H1 (cell line): ENCODE measurements around the gene DYNLRB1. TPM values are rescaled to one million over a fixed set of nuclear protein-coding genes. Genes with fewer than 3 reads are reported as not detected.

Source experiments
- CTCF ChIA-PET: fragments of 300-600 bp; sonication (Branson Sonifier 250); formaldehyde crosslinking; loops from one replicate; lab custom pipeline; 2021; ENCODE audit not compliant: partially characterized antibody; lab: Charles Lee
- POLR2A ChIA-PET: fragments of 300-600 bp; sonication (Branson Sonifier 250); formaldehyde crosslinking; loops from one replicate; lab custom pipeline; 2021; ENCODE audit warnings: inconsistent platforms; ENCODE audit not compliant: partially characterized antibody; lab: Charles Lee
- DNase-seq, 2 experiments: peaks; one replicate each; pipeline versions ENCODE4 v3.0.0 to v3.0.0-alpha.2; 2010 to 2022; ENCODE audit warnings: low spot score in 2 of 2, low read depth in 1 of 2, mixed read lengths in 1 of 2
- FAIRE-seq: peaks from 2 replicates; lab custom pipeline; 2011; peaks lifted over from hg19 to GRCh38; lab: Jason Lieb, UNC
- H2AFZ ChIP-seq: 2 replicates; pipeline ENCODE4 v1.8.1; 2012; ENCODE audit warnings: low read length, inconsistent platforms
- H2AK5ac ChIP-seq: 2 replicates; pipeline ENCODE4 v1.6.1; 2013; ENCODE audit warnings: low read depth, low read length
- H2BK120ac ChIP-seq: replicated peaks from 2 replicates; pipeline ENCODE3; 2013; ENCODE audit warnings: low read depth, low read length, inconsistent platforms
- H2BK12ac ChIP-seq: 2 replicates; pipeline ENCODE4 v1.6.1; 2013; ENCODE audit warnings: low read depth, low read length
- H2BK15ac ChIP-seq: 2 replicates; pipeline ENCODE4 v1.6.1; 2013; ENCODE audit warnings: low read length
- H2BK20ac ChIP-seq: 2 replicates; pipeline ENCODE4 v1.6.1; 2013; ENCODE audit warnings: low read length
- H2BK5ac ChIP-seq: 2 replicates; pipeline ENCODE4 v1.6.1; 2013; ENCODE audit warnings: low read depth, low read length
- H3K14ac ChIP-seq: 2 replicates; pipeline ENCODE4 v1.6.1; 2013; ENCODE audit warnings: inconsistent platforms; ENCODE audit not compliant: insufficient read length
- H3K18ac ChIP-seq: 2 replicates; pipeline ENCODE4 v1.6.1; 2013; ENCODE audit warnings: low read length; ENCODE audit errors: extremely low read depth
- H3K23ac ChIP-seq: 2 replicates; pipeline ENCODE4 v1.6.1; 2013; ENCODE audit warnings: inconsistent platforms; ENCODE audit not compliant: insufficient read length
- H3K23me2 ChIP-seq: 2 replicates; pipeline ENCODE4 v1.6.1; 2013; ENCODE audit warnings: low read depth, low read length
- H3K27ac ChIP-seq: 2 replicates; pipeline ENCODE4 v1.6.1; 2011; ENCODE audit warnings: low read depth, low read length, inconsistent platforms
- H3K27me3 ChIP-seq, 4 experiments: replicated peaks in 1 of 4; 1 replicate in 1 of 4; 2 replicates in 3 of 4; pipeline versions ENCODE4 v1.6.1 to v1.8.1; 2011 to 2013; ENCODE audit warnings: low read length in 3 of 4, mild to moderate bottlenecking in 3 of 4, inconsistent platforms in 2 of 4, mixed read lengths in 2 of 4, moderate library complexity in 1 of 4; ENCODE audit not compliant: control insufficient read depth in 3 of 4, insufficient read depth in 3 of 4; ENCODE audit errors: extremely low read depth in 1 of 4
- H3K36me3 ChIP-seq, 4 experiments: 2 replicates each; pipeline versions ENCODE4 v1.6.1 to v1.8.1; 2011 to 2013; ENCODE audit warnings: mild to moderate bottlenecking in 4 of 4, low read length in 3 of 4, moderate library complexity in 2 of 4, control low read depth in 1 of 4, inconsistent platforms in 1 of 4; ENCODE audit not compliant: insufficient read depth in 4 of 4, control insufficient read depth in 2 of 4
- H3K4ac ChIP-seq: replicated peaks from 2 replicates; pipeline ENCODE3; 2013; ENCODE audit warnings: low read length, low read depth, mixed read lengths, inconsistent platforms; ENCODE audit not compliant: insufficient read length
- H3K4me1 ChIP-seq, 4 experiments: replicated peaks in 1 of 4; 1 replicate in 1 of 4; 2 replicates in 3 of 4; pipeline versions ENCODE4 v1.6.1 to v1.8.1; 2011 to 2013; ENCODE audit warnings: low read length in 3 of 4, inconsistent platforms in 2 of 4, mixed read lengths in 1 of 4; ENCODE audit not compliant: insufficient read depth in 4 of 4, control insufficient read depth in 3 of 4
- H3K4me2 ChIP-seq, 2 experiments: 2 replicates each; pipeline versions ENCODE4 v1.6.1 to v1.8.1; 2011 to 2013; ENCODE audit warnings: low read depth in 2 of 2, low read length in 2 of 2, control low read depth in 1 of 2, inconsistent platforms in 1 of 2, mild to moderate bottlenecking in 1 of 2; ENCODE audit not compliant: insufficient read depth in 1 of 2
- H3K4me3 ChIP-seq, 4 experiments: fragments of 200-600, 300-600 bp in 1 of 4; sonication (generic), shearing (Covaris generic), sonication (Bioruptor Twin) in 1 of 4; 2 replicates each; pipeline versions ENCODE4 v1.5.1 to v1.8.1; 2011 to 2016; ENCODE audit warnings: low read length in 4 of 4, low read depth in 3 of 4, control low read depth in 2 of 4, inconsistent platforms in 2 of 4, mild to moderate bottlenecking in 2 of 4, mixed read lengths in 1 of 4, moderate library complexity in 1 of 4; ENCODE audit not compliant: insufficient read depth in 2 of 4; ENCODE audit errors: extremely low read depth in 1 of 4
- H3K56ac ChIP-seq: replicated peaks from 2 replicates; pipeline ENCODE3; 2013; ENCODE audit warnings: low read depth, mild to moderate bottlenecking, mixed read lengths, low read length, inconsistent platforms; ENCODE audit not compliant: insufficient read length
- H3K79me1 ChIP-seq: 2 replicates; pipeline ENCODE4 v1.6.1; 2013; ENCODE audit warnings: low read depth, low read length, control low read depth
- H3K79me2 ChIP-seq, 2 experiments: 2 replicates each; pipeline versions ENCODE4 v1.6.1 to v1.8.1; 2012 to 2013; ENCODE audit warnings: low read length in 2 of 2, mild to moderate bottlenecking in 2 of 2, inconsistent platforms in 1 of 2; ENCODE audit not compliant: insufficient read depth in 2 of 2, control insufficient read depth in 1 of 2
- H3K9ac ChIP-seq, 4 experiments: replicated peaks in 1 of 4; 1 replicate in 1 of 4; 2 replicates in 3 of 4; pipeline versions ENCODE4 v1.6.1 to v1.8.1; 2011 to 2013; ENCODE audit warnings: low read depth in 3 of 4, low read length in 3 of 4, control low read depth in 2 of 4, mild to moderate bottlenecking in 2 of 4, moderate library complexity in 2 of 4, inconsistent platforms in 1 of 4; ENCODE audit errors: extremely low read depth in 1 of 4
- H3K9me3 ChIP-seq, 2 experiments: 2 replicates each; pipeline versions ENCODE4 v1.6.1 to v1.8.1; 2012 to 2013; ENCODE audit warnings: mild to moderate bottlenecking in 2 of 2, moderate library complexity in 2 of 2, control low read depth in 1 of 2, inconsistent platforms in 1 of 2, low read depth in 1 of 2, low read length in 1 of 2, mixed read lengths in 1 of 2; ENCODE audit not compliant: insufficient read depth in 2 of 2
- H4K20me1 ChIP-seq, 2 experiments: replicated peaks in 1 of 2; 2 replicates each; pipeline versions ENCODE3 to v1.8.1; 2011 to 2013; ENCODE audit warnings: inconsistent platforms in 2 of 2, low read length in 2 of 2, mild to moderate bottlenecking in 1 of 2; ENCODE audit not compliant: insufficient read depth in 2 of 2, control insufficient read depth in 1 of 2
- H4K5ac ChIP-seq: 2 replicates; pipeline ENCODE4 v1.6.1; 2013; ENCODE audit warnings: low read length, low read depth, mixed read lengths, inconsistent platforms; ENCODE audit not compliant: insufficient read length
- H4K8ac ChIP-seq: 2 replicates; pipeline ENCODE4 v1.8.0; 2013; ENCODE audit warnings: mild to moderate bottlenecking, moderate library complexity, low read length, inconsistent platforms; ENCODE audit not compliant: insufficient read depth; ENCODE audit errors: extremely low read depth
- H4K91ac ChIP-seq: replicated peaks from 2 replicates; pipeline ENCODE3; 2013; ENCODE audit warnings: low read length, mixed read lengths, inconsistent platforms; ENCODE audit not compliant: insufficient read length
- CHD2 ChIP-seq: IDR thresholded peaks from 2 replicates; pipeline ENCODE4 v1.6.1; 2012; ENCODE audit warnings: low read length, improper control_type of control experiment
- EZH2 ChIP-seq: fragments of 200-600 bp; sonication (generic); IDR thresholded peaks from 2 replicates; pipeline ENCODE4 v1.7.1; 2012; ENCODE audit warnings: low read depth, mild to moderate bottlenecking, moderate library complexity, low read length, inconsistent platforms; ENCODE audit not compliant: severe bottlenecking
- JUND ChIP-seq: IDR thresholded peaks from 2 replicates; pipeline ENCODE4 v1.6.1; 2011; ENCODE audit warnings: mild to moderate bottlenecking, improper control_type of control experiment, low read length
- KDM5A ChIP-seq: fragments of 200-600 bp; IDR thresholded peaks from 2 replicates; pipeline ENCODE4 v1.7.1; 2012; ENCODE audit warnings: mild to moderate bottlenecking, low read length, inconsistent platforms, mixed read lengths
- MAFK ChIP-seq: IDR thresholded peaks from 2 replicates; pipeline ENCODE4 v1.6.1; 2012; ENCODE audit warnings: low read depth, mild to moderate bottlenecking, improper control_type of control experiment, low read length
- SP4 ChIP-seq: IDR thresholded peaks from 2 replicates; pipeline ENCODE4 v1.6.1; 2012; ENCODE audit warnings: low read length, inconsistent platforms
- whole genome bisulfite sequencing, 2 experiments: shearing (Covaris generic) in 1 of 2; methylation state at CpG; one replicate each; pipeline versions ENCODE4 v1.1.6 to v1.1.7; 2013 to 2015; ENCODE audit warnings: low lambda C conversion rate in 2 of 2, mixed read lengths in 2 of 2, inconsistent platforms in 1 of 2, low coverage in 1 of 2, missing lambda C conversion rate in 1 of 2; ENCODE audit not compliant: insufficient replicate concordance in 2 of 2, insufficient coverage in 1 of 2, insufficient read length in 1 of 2; ENCODE audit errors: extremely low coverage in 1 of 2, missing lambda C conversion rate in 1 of 2; 5-methylcytosine and 5-hydroxymethylcytosine counted together
- polyA plus RNA-seq, 7 experiments: library from polyadenylated mRNA; depleted of rRNA in 3 of 7; stranded (reverse) in 5 of 7; unstranded in 2 of 7; fragments of >200 nt in 5 of 7; fragments of 200-250 nt in 2 of 7; gene quantifications; 1 replicate in 5 of 7; 2 replicates in 1 of 7; 4 replicates in 1 of 7; pipeline versions ENCODE4 v1.2.1 to v1.2.3, GENCODE V29; 2011 to 2013; ENCODE audit warnings: missing spikeins in 2 of 7, mixed read lengths in 2 of 7
- total RNA-seq: library from RNA; stranded (reverse); fragmentation: NEBNext Ultra II Directional; extraction: Animal tissue kit (Norgen Biotek cat#: 25700); gene quantifications from 2 replicates; pipeline ENCODE4 v1.2.1, GENCODE V29; 2021
- TF ChIP-seq, protein P1 (sequence below): IDR thresholded peaks from 2 replicates; pipeline ENCODE4 v1.6.1; 2012; ENCODE audit warnings: inconsistent platforms
- TF ChIP-seq, protein P2 (sequence below): IDR thresholded peaks from 2 replicates; pipeline ENCODE4 v1.6.1; 2012; ENCODE audit warnings: inconsistent platforms
- TF ChIP-seq, protein P3 (sequence below), 3 experiments: IDR thresholded peaks; 1 replicate in 2 of 3; 2 replicates in 1 of 3; pipeline versions ENCODE4 v1.5.1 to v1.6.1; 2011; ENCODE audit warnings: low read length in 3 of 3, mild to moderate bottlenecking in 3 of 3, inconsistent platforms in 2 of 3, low read depth in 1 of 3, moderate library complexity in 1 of 3; ENCODE audit not compliant: insufficient read depth in 1 of 3; ENCODE audit errors: control extremely low read depth in 1 of 3

Gene DYNLRB1
- total and polyA plus RNA-seq, 2 of the 8 experiments (the other 6 are each of a cell fraction or from before 2014, with no cell fraction given) = 109 to 214 TPM

DNA sequence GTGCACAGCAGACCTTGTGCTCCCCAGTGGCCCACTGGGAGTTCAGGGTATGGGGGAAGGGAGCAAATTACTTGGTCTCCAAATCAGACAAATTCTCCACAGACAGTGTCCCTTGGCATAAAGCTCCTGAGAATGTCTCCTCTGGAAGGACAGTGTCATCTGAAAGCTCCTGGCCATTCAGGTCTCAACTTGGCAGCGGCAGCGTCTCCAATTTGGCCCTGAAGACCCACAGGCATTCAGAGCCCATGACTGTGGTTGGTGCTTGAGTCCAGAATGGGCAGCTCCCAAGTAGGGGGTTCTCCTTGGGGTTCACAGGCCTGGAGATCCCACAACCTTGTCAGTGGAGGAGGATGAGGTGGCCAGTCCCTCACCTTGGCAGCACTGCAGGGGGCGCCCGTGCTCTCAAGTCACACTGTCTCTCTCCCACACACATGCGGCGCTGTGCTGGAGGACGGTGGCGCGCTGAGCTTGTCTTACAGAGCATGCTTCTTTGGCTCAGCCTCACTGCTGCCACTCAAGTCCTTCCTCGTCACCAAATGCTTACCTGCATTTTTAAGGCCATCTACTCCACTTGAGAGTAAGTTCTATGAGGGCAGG, 20.7 kb downstream of the DYNLRB1 start:
- Histone ChIP-seq H2BK12ac (no peak overlapping the region), H2BK120ac (no peak overlapping the region), H2AK5ac (no peak overlapping the region), H3K23ac (no peak overlapping the region), H3K18ac (no peak overlapping the region), H3K79me2 (no peaks in the 10 kb centered on the region), H4K5ac (no peak overlapping the region), H3K14ac (no peak overlapping the region), H4K91ac (no peak overlapping the region), H3K27me3 (no peaks in the 10 kb centered on the region), H3K23me2 (no peaks in the 10 kb centered on the region), H3K56ac (no peak overlapping the region), H4K8ac (no peak overlapping the region), H3K4ac (no peak overlapping the region), H3K4me3 (no peak overlapping the region), H3K4me2 (no peak overlapping the region), H4K20me1 (peaks cover 2 to 13% of the 10 kb centered on the region in 2 experiments), H2AFZ (no peak overlapping the region), H3K36me3 (peaks cover 13 to 31% (median 23%) of the 10 kb centered on the region in 4 experiments), H3K9me3 (no peaks in the 10 kb centered on the region), H3K27ac (no peak overlapping the region), H3K79me1 (peaks cover 2% of the 10 kb centered on the region; the same call in 1 of the 2 replicates), H2BK15ac (no peak overlapping the region), H2BK20ac (no peak overlapping the region), H2BK5ac (no peak overlapping the region), H3K9ac (no peak overlapping the region), H3K4me1 (no peaks in the 10 kb centered on the region)
- 81% methylated on average over 10 of the region's 10 CpGs; no CpG with 5 or more reads in 1 of the 2 experiments for WGBS, 2 experiments
- FAIRE-seq (no peak), DNase-seq (peak in 1 of 2 experiments; percentile 77)
- CTCF ChIA-PET = interaction anchor here (0.6 to 4.9 kb wide), 15 partner anchors 10 to 610 kb away, joined by 3 to 24 read pairs (median 4); partner anchors contain the start of gene DYNLRB1
- POLR2A ChIA-PET = interaction anchor here (1.0 to 1.2 kb wide), 4 partner anchors 8 to 174 kb away, joined by 3 to 4 read pairs (median 3); no protein-coding TSS in a partner anchor
- TF ChIP-seq, protein P1, sequence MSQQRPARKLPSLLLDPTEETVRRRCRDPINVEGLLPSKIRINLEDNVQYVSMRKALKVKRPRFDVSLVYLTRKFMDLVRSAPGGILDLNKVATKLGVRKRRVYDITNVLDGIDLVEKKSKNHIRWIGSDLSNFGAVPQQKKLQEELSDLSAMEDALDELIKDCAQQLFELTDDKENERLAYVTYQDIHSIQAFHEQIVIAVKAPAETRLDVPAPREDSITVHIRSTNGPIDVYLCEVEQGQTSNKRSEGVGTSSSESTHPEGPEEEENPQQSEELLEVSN = no peak
- TF ChIP-seq JUND = no peak
- TF ChIP-seq MAFK = no peak
- TF ChIP-seq, protein P2, sequence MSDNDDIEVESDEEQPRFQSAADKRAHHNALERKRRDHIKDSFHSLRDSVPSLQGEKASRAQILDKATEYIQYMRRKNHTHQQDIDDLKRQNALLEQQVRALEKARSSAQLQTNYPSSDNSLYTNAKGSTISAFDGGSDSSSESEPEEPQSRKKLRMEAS = peak; percentile 31; the same call in 1 of the 2 replicates
- TF ChIP-seq SP4 = no peak
- TF ChIP-seq KDM5A = no peak
- TF ChIP-seq CHD2 = no peak
- TF ChIP-seq, protein P3, sequence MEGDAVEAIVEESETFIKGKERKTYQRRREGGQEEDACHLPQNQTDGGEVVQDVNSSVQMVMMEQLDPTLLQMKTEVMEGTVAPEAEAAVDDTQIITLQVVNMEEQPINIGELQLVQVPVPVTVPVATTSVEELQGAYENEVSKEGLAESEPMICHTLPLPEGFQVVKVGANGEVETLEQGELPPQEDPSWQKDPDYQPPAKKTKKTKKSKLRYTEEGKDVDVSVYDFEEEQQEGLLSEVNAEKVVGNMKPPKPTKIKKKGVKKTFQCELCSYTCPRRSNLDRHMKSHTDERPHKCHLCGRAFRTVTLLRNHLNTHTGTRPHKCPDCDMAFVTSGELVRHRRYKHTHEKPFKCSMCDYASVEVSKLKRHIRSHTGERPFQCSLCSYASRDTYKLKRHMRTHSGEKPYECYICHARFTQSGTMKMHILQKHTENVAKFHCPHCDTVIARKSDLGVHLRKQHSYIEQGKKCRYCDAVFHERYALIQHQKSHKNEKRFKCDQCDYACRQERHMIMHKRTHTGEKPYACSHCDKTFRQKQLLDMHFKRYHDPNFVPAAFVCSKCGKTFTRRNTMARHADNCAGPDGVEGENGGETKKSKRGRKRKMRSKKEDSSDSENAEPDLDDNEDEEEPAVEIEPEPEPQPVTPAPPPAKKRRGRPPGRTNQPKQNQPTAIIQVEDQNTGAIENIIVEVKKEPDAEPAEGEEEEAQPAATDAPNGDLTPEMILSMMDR (IDR thresholded peaks at IDR 0.05; ENCODE audit: control extremely low read depth in 1 of 3, insufficient read depth in 1 of 3, low read depth in 1 of 3, low read length in 3 of 3) = peak; percentile 58 to 69 (median 62)
- no peak for TF ChIP-seq EZH2
